GM19099 (cell line): ENCODE measurements around the gene GRAMD2B.
A peak's percentile ranks its signal among the peaks of the same experiment; 100 is the strongest.

ENCODE experiments used
- POLR2A ChIP-seq: IDR thresholded peaks from 3 replicates; pipeline ENCODE4 v1.6.1; 2011; ENCODE audit warnings: low read depth; ENCODE audit not compliant: insufficient read length; ENCODE audit errors: extremely low read depth

Gene GRAMD2B

GRCh38 chr5:126422994-126423788, at the start of gene GRAMD2B:
GRAMD2B (plus strand) TSS chr5:126423409; CDS start chr5:126423607, 198 bp downstream.
- TF ChIP-seq POLR2A, result peak; percentile 67

GRCh38 chr5:126374109-126374416, 49.1 kb upstream of the GRAMD2B start:
- no peak for TF ChIP-seq POLR2A

- no peak for TF ChIP-seq POLR2A
These were observed 46.8 kb upstream of the GRAMD2B start for GRCh38 chr5:126376443-126376842.

GRCh38 chr5:126377424-126377823, 45.8 kb upstream of the GRAMD2B start:
- TF ChIP-seq POLR2A, result no peak

- TF ChIP-seq POLR2A, result no peak
These were observed 40.0 kb upstream of the GRAMD2B start for GRCh38 chr5:126383246-126383645.

- TF ChIP-seq POLR2A, result no peak
These were observed 39.4 kb upstream of the GRAMD2B start for GRCh38 chr5:126383776-126384175.

- no peak for TF ChIP-seq POLR2A
These were observed 38.2 kb upstream of the GRAMD2B start for GRCh38 chr5:126384985-126385384.

GRCh38 chr5:126385524-126386502, 37.4 kb upstream of the GRAMD2B start:
- no peak for TF ChIP-seq POLR2A

- no peak for TF ChIP-seq POLR2A
These were observed 34.0 kb upstream of the GRAMD2B start for GRCh38 chr5:126389179-126389578.

- no peak for TF ChIP-seq POLR2A
These were observed 33.2 kb upstream of the GRAMD2B start for GRCh38 chr5:126390051-126390450.

- TF ChIP-seq POLR2A, result no peak
These were observed 31.8 kb upstream of the GRAMD2B start for GRCh38 chr5:126391386-126391785.

- no peak for TF ChIP-seq POLR2A
These were observed 28.9 kb upstream of the GRAMD2B start for GRCh38 chr5:126394211-126394788.

GRCh38 chr5:126395198-126395597, 28.0 kb upstream of the GRAMD2B start:
- no peak for TF ChIP-seq POLR2A

- TF ChIP-seq POLR2A, result no peak
These were observed 27.6 kb upstream of the GRAMD2B start for GRCh38 chr5:126395605-126396004.

- TF ChIP-seq POLR2A, result no peak
These were observed 24.4 kb upstream of the GRAMD2B start for GRCh38 chr5:126398791-126399190.

GRCh38 chr5:126400621-126401251, 22.5 kb upstream of the GRAMD2B start:
- TF ChIP-seq POLR2A, result no peak
